ENCODE measurements around the gene PKP4.

PKP4 gene

GRCh38 chr2:158729451-158729850 lies 272.7 kb downstream of the PKP4 start:
- H3K27ac ChIP-seq, result no peak overlapping the region
- TF ChIP-seq, protein P1, sequence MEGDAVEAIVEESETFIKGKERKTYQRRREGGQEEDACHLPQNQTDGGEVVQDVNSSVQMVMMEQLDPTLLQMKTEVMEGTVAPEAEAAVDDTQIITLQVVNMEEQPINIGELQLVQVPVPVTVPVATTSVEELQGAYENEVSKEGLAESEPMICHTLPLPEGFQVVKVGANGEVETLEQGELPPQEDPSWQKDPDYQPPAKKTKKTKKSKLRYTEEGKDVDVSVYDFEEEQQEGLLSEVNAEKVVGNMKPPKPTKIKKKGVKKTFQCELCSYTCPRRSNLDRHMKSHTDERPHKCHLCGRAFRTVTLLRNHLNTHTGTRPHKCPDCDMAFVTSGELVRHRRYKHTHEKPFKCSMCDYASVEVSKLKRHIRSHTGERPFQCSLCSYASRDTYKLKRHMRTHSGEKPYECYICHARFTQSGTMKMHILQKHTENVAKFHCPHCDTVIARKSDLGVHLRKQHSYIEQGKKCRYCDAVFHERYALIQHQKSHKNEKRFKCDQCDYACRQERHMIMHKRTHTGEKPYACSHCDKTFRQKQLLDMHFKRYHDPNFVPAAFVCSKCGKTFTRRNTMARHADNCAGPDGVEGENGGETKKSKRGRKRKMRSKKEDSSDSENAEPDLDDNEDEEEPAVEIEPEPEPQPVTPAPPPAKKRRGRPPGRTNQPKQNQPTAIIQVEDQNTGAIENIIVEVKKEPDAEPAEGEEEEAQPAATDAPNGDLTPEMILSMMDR (conservative IDR thresholded peaks at IDR 0.05), result no peak
- TF ChIP-seq ZFX (IDR thresholded peaks at IDR 0.05), result no peak

DNA sequence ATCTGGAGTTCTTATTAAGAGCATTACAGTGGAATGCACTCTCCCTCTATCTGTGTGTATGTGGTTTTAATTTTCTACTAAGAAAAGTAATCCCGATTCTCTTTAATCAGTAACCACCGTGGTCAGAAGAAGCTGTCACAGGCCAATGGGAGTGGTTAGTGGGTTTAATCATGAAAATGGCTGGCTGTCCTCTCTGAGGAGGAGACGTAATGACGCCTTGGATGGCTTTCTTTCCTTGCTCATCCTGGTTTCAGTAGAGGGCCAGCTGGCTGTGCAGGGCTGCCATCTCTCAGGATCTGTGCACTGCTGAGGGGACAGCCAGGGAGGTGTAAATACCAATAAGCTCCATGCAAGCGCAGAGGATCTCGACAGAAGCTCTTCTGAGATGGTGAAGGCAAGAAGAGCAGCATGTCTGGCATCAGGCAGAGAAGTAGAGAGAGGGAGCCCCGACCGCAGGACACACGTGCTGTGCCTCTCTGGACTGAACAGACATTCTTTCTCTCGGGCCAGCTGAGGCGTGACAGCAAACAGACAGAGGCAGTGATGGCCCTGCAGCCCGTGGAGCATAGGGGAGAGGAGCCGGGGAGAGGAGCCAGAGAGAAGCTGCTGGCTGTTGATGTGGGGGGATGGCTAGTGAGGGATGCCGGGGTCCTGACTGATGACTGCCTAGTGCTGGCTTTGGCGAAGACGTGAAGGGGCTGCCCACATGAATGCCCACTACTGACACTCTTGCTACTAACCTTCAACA lies 273.3 kb downstream of the PKP4 start:
- TF ChIP-seq ZFX (IDR thresholded peaks at IDR 0.05), result no peak
- H3K27ac ChIP-seq, result no peak overlapping the region

GRCh38 chr2:158730621-158731140 lies 273.9 kb downstream of the PKP4 start:
- H3K27ac ChIP-seq, result no peak overlapping the region
- TF ChIP-seq, protein P1 (conservative IDR thresholded peaks at IDR 0.05), result no peak
- TF ChIP-seq ZFX (IDR thresholded peaks at IDR 0.05), result no peak

GRCh38 chr2:158731386-158731785 lies 274.6 kb downstream of the PKP4 start:
- TF ChIP-seq, protein P1 (conservative IDR thresholded peaks at IDR 0.05), result no peak
- no peak for TF ChIP-seq ZFX (IDR thresholded peaks at IDR 0.05)
- no peak overlapping the region for H3K27ac ChIP-seq
